Lower leg skin (tissue), 4 donors: Measurements from ENCODE around the gene KYNU. TPM values are rescaled to one million over a fixed set of nuclear protein-coding genes. Genes with fewer than 3 reads are reported as not detected.

ENCODE experiments used
- DNase-seq, 2 donors: peaks; one replicate each; pipeline ENCODE4 v3.0.0-alpha.2; 2019; ENCODE audit warnings: low spot score in 2 of 2
- H3K4me3 ChIP-seq: fragments of 200-600 bp; sonication (generic); 2 replicates; pipeline ENCODE4 v1.5.1; 2017; ENCODE audit warnings: mild to moderate bottlenecking, low read depth; ENCODE audit not compliant: poor library complexity, severe bottlenecking
- CTCF ChIP-seq, 3 donors: fragments of 450-650 bp; IDR thresholded peaks; one replicate each; pipeline ENCODE4 v1.5.1; 2016; ENCODE audit warnings: antibody characterized with exemption in 3 of 3, mild to moderate bottlenecking in 3 of 3, moderate library complexity in 2 of 3
- POLR2A ChIP-seq, 2 donors: fragments of 450-650 bp; IDR thresholded peaks; one replicate each; pipeline ENCODE4 v1.6.1; 2016 to 2017; ENCODE audit warnings: antibody characterized with exemption in 2 of 2, mild to moderate bottlenecking in 1 of 2, moderate library complexity in 1 of 2
- WGBS, 2 donors: methylation state at CpG; one replicate each; pipeline ENCODE4 v1.1.5; 2018; 5-methylcytosine and 5-hydroxymethylcytosine counted together
- intact Hi-C: fragments of 100-400 bp; cut with DNase I; formaldehyde crosslinking; loops from one replicate; pipeline ENCODE4 v1.15.0; 2023; ENCODE audit warnings: low total_unique reads
- total RNA-seq, 4 donors: library from RNA; depleted of rRNA; stranded (reverse); fragments of >200 nt; gene quantifications; one replicate each; pipeline ENCODE4 v1.1.0, GENCODE V29; 2016

Gene KYNU
- total RNA-seq, 4 donors from 2014 or later = 1.2 to 6.1 (median 2.6) TPM

- WGBS, 2 donors = 40 to 44% methylated on average over 3 of the region's 3 CpGs
- intact Hi-C loops = no loop called here
- DNase-seq = no peak
- TF ChIP-seq POLR2A (IDR thresholded peaks at IDR 0.05) = no peak
- TF ChIP-seq CTCF (IDR thresholded peaks at IDR 0.05) = no peak
- H3K4me3 ChIP-seq = no peak overlapping the region
Measured at GRCh38 chr2:142974288-142975024, 97.0 kb downstream of the KYNU start.

GRCh38 chr2:142975239-142975638 lies 97.8 kb downstream of the KYNU start:
- no peak overlapping the region for H3K4me3 ChIP-seq
- no peak for DNase-seq
- intact Hi-C loops = no loop called here
- 100% methylated on average over 1 of the region's 1 CpG for WGBS, 2 donors
- TF ChIP-seq CTCF (IDR thresholded peaks at IDR 0.05) = no peak
- no peak for TF ChIP-seq POLR2A (IDR thresholded peaks at IDR 0.05)

- intact Hi-C loops = no loop called here
- no peak for DNase-seq
- TF ChIP-seq CTCF (IDR thresholded peaks at IDR 0.05) (no peak), POLR2A (IDR thresholded peaks at IDR 0.05) (no peak)
- H3K4me3 ChIP-seq = no peak overlapping the region
Measured at GRCh38 chr2:142980246-142981068, 103.0 kb downstream of the KYNU start.

- intact Hi-C loops = no loop called here
- 2% methylated on average over 1 of the region's 1 CpG for WGBS, 2 donors
- TF ChIP-seq POLR2A (IDR thresholded peaks at IDR 0.05) = no peak
- TF ChIP-seq CTCF (IDR thresholded peaks at IDR 0.05) = no peak
- DNase-seq = no peak
- no peak overlapping the region for H3K4me3 ChIP-seq
Measured at GRCh38 chr2:142981069-142981378, 103.6 kb downstream of the KYNU start.

GRCh38 chr2:142981756-142982155 lies 104.3 kb downstream of the KYNU start:
- TF ChIP-seq CTCF (IDR thresholded peaks at IDR 0.05) (no peak), POLR2A (IDR thresholded peaks at IDR 0.05) (no peak)
- intact Hi-C loops = no loop called here
- 76 to 81% methylated on average over 3 of the region's 3 CpGs for WGBS, 2 donors

More at GRCh38 chr2:142981756-142982155, 104.3 kb downstream of the KYNU start:
- no peak overlapping the region for H3K4me3 ChIP-seq
- no peak for DNase-seq
